ENCODE data around the gene RAET1L. TPM values are rescaled to one million over a fixed set of nuclear protein-coding genes. Genes with fewer than 3 reads are reported as not detected.
"Not testable (repeated sequence)": the region's sequence is repeated elsewhere in the genome, so short reads cannot be mapped to it uniquely, and the experiment has no call there.

The RAET1L gene
- total and polyA plus RNA-seq, 8 donors = 1.1 to 5.0 TPM; not detected in 6

- no peaks in the 10 kb centered on the region for H3K27me3 ChIP-seq
- DNase-seq = no peak
- no peaks in the 10 kb centered on the region for H3K9me3 ChIP-seq
- H3K4me3 ChIP-seq = no peak overlapping the region
- H3K27ac ChIP-seq = no peak overlapping the region
- TF ChIP-seq EP300 (IDR thresholded peaks at IDR 0.05) (no peak), POLR2AphosphoS5 (IDR thresholded peaks at IDR 0.05) (no peak), POLR2A (IDR thresholded peaks at IDR 0.05) (no peak)
- TF ChIP-seq, protein P1, sequence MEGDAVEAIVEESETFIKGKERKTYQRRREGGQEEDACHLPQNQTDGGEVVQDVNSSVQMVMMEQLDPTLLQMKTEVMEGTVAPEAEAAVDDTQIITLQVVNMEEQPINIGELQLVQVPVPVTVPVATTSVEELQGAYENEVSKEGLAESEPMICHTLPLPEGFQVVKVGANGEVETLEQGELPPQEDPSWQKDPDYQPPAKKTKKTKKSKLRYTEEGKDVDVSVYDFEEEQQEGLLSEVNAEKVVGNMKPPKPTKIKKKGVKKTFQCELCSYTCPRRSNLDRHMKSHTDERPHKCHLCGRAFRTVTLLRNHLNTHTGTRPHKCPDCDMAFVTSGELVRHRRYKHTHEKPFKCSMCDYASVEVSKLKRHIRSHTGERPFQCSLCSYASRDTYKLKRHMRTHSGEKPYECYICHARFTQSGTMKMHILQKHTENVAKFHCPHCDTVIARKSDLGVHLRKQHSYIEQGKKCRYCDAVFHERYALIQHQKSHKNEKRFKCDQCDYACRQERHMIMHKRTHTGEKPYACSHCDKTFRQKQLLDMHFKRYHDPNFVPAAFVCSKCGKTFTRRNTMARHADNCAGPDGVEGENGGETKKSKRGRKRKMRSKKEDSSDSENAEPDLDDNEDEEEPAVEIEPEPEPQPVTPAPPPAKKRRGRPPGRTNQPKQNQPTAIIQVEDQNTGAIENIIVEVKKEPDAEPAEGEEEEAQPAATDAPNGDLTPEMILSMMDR (IDR thresholded peaks at IDR 0.05) = no peak
- WGBS, 5 donors = 82 to 100% (median 90%) methylated on average over 6 of the region's 6 CpGs
- H3K4me1 ChIP-seq = peaks cover 6 to 9% (median 7%) of the 10 kb centered on the region in 4 donors
- H3K36me3 ChIP-seq = peaks cover 0 to 3% (median 0%) of the 10 kb centered on the region in 4 donors
- intact Hi-C loops (cut with DNase I; ENCODE audit: low total_unique reads) = no loop called here
Observed at GRCh38 chr6:150063640-150064039, 38.3 kb upstream of the RAET1L start.

GRCh38 chr6:150059973-150060372 is 34.6 kb upstream of the RAET1L start:
- H3K27ac ChIP-seq; H3K9me3 ChIP-seq; H3K36me3 ChIP-seq; H3K4me1 ChIP-seq; DNase-seq; intact Hi-C loops (cut with DNase I; ENCODE audit: low total_unique reads); H3K4me3 ChIP-seq: not testable (repeated sequence)
- H3K27me3 ChIP-seq = peaks cover 0 to 13% (median 5%) of the 10 kb centered on the region in 3 donors
- 64 to 75% (median 71%) methylated on average over 7 of the region's 7 CpGs for WGBS, 5 donors

- no peaks in the 10 kb centered on the region for H3K4me1 ChIP-seq
- no peak for TF ChIP-seq EP300 (IDR thresholded peaks at IDR 0.05)
- no peak for TF ChIP-seq POLR2A (IDR thresholded peaks at IDR 0.05)
- TF ChIP-seq, protein P1 (IDR thresholded peaks at IDR 0.05) = no peak
- TF ChIP-seq POLR2AphosphoS5 (IDR thresholded peaks at IDR 0.05) = no peak
- intact Hi-C loops (cut with DNase I; ENCODE audit: low total_unique reads) = no loop called here
- H3K9me3 ChIP-seq = no peaks in the 10 kb centered on the region
- H3K27me3 ChIP-seq = peaks cover 0 to 20% (median 5%) of the 10 kb centered on the region in 3 donors
- no peak overlapping the region for H3K27ac ChIP-seq
- no peak for DNase-seq
- 95 to 97% (median 97%) methylated on average over 6 of the region's 6 CpGs for WGBS, 5 donors
- H3K4me3 ChIP-seq = no peak overlapping the region
- no peaks in the 10 kb centered on the region for H3K36me3 ChIP-seq
Observed at GRCh38 chr6:150058986-150059385, 33.7 kb upstream of the RAET1L start.

DNA sequence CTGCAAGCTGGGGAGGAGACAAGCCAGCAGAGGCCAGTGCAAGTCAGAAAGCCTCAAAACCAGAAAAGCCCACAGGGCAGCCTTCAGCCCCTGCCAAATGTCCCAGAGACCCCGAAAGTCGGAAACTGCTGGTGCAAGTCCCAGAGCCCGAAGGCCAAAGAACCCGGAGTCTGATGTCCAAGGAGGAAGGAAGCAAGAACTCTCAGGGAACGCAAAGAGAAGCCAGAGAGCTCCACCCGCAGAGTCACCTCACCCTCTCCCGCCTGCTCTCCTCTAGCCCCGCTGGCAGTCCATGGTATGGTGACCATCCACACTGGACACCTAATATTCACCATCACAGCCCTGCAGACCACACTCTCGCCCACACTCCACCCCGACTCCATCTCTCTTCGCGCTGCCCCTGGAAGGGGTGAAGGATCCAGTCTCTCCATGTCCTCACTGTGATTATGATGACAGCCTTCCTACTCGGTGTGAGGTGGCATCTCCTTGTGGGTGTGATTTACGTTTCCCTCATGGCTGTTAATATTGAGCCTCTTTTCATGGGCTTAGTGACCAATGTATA is 33.0 kb upstream of the RAET1L start:
- intact Hi-C loops (cut with DNase I; ENCODE audit: low total_unique reads) = no loop called here

More for the DNA sequence above, 33.0 kb upstream of the RAET1L start:
- Histone ChIP-seq H3K27ac (no peak overlapping the region), H3K9me3 (no peaks in the 10 kb centered on the region), H3K36me3 (no peaks in the 10 kb centered on the region), H3K27me3 (peaks cover 0 to 27% (median 5%) of the 10 kb centered on the region in 3 donors), H3K4me1 (no peaks in the 10 kb centered on the region), H3K4me3 (no peak overlapping the region)
- no peak for DNase-seq
- TF ChIP-seq EP300 (IDR thresholded peaks at IDR 0.05) = no peak
- no peak for TF ChIP-seq POLR2AphosphoS5 (IDR thresholded peaks at IDR 0.05)
- TF ChIP-seq POLR2A (IDR thresholded peaks at IDR 0.05) = no peak
- TF ChIP-seq, protein P1 (IDR thresholded peaks at IDR 0.05) = no peak
- WGBS, 5 donors = 82 to 88% (median 86%) methylated on average over 14 of the region's 14 CpGs
